Measurements from ENCODE around the gene KRTAP1-5. TPM values are rescaled to one million over a fixed set of nuclear protein-coding genes. Genes with fewer than 3 reads are reported as not detected.

The KRTAP1-5 gene
- polyA plus RNA-seq, 1 of the 3 experiments (the other 2 are of a cell fraction) = not detected

DNA sequence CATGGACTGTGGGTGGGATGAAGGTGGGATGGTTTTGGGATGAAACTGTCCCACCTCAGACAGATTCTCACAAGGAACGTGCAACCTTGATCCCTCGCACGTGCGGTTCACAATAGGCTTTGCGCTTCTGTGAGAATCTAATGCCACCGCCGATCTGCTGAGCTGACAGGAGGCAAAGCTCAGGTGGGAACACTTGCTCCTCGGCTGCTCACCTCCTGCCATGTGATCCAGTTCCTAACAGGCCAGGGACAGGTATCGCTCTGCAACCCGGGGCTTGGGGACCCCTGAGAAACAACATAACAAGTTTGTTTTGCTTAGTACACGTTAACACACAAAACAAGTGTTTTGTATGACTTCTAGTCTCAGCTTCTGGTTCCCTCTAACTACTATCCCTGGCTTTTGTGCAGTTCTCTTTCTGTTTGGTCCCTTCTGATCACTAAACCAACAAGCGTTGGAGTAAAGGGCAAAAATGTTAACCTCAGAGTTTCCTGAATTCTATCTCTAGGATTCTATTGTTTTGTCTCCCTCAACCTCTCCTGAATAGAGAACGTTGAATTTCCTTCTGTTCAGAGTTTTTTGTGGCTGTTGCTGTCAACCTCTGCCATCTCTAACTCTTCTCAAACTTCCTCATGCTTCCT, 10.3 kb downstream of the KRTAP1-5 start:
- Histone ChIP-seq H3K4me1 (ENCODE audit: control insufficient read depth in 1 of 2, insufficient read depth in 2 of 2, low read depth in 1 of 2, low read length in 1 of 2) (no peaks in the 10 kb centered on the region), H3K27ac (ENCODE audit: low read depth in 2 of 2, low read length in 1 of 2) (no peak overlapping the region), H3F3A (replicated peaks; ENCODE audit: insufficient read depth) (no peaks in the 10 kb centered on the region), H4K20me1 (ENCODE audit: insufficient read depth) (no peaks in the 10 kb centered on the region), H3K9me2 (no peaks in the 10 kb centered on the region), H3K79me2 (ENCODE audit: insufficient read depth) (no peaks in the 10 kb centered on the region), H2AFZ (ENCODE audit: low read depth) (no peak overlapping the region), H3K9ac (no peak overlapping the region), H3K36me3 (replicated peaks in 1 of 2; ENCODE audit: control insufficient read depth in 1 of 2, insufficient read depth in 2 of 2, low read length in 1 of 2) (no peaks in the 10 kb centered on the region), H3K4me3 (ENCODE audit: low read depth in 2 of 2, low read length in 1 of 2) (no peak overlapping the region), H3K4me2 (no peak overlapping the region), H3K9me3 (no peaks in the 10 kb centered on the region), H3K27me3 (ENCODE audit: insufficient read depth) (peaks cover 31% of the 10 kb centered on the region; the same call in 1 of the 2 replicates)
- ChIA-PET CTCF (interaction anchor here (0.7 to 0.8 kb wide), 2 partner anchors 9 to 32 kb away, joined by 3 read pairs; no protein-coding TSS in a partner anchor), POLR2A (no interaction called here)
- TF ChIP-seq SIN3A (IDR thresholded peaks at IDR 0.05; ENCODE audit: borderline replicate concordance, low read depth, low read length) = no peak
- TF ChIP-seq, protein P1, sequence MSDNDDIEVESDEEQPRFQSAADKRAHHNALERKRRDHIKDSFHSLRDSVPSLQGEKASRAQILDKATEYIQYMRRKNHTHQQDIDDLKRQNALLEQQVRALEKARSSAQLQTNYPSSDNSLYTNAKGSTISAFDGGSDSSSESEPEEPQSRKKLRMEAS (IDR thresholded peaks at IDR 0.05; ENCODE audit: low read depth) = no peak
- no peak for TF ChIP-seq TAF1 (IDR thresholded peaks at IDR 0.05; ENCODE audit: borderline replicate concordance, low read depth, low read length)
- no peak for TF ChIP-seq ZBTB33 (IDR thresholded peaks at IDR 0.05; ENCODE audit: borderline replicate concordance, low read depth)
- TF ChIP-seq JUND (IDR thresholded peaks at IDR 0.05) = no peak
- TF ChIP-seq NFIC (IDR thresholded peaks at IDR 0.05; ENCODE audit: borderline replicate concordance) = no peak
- no peak for TF ChIP-seq GATA2 (CRISPR knock-in tag; IDR thresholded peaks at IDR 0.05)
- WGBS (ENCODE audit: low lambda C conversion rate) = 23% methylated on average over 12 of the region's 13 CpGs
- no peak for DNase-seq

GRCh38 chr17:41015454-41015853, 11.6 kb downstream of the KRTAP1-5 start:
- POLR2A ChIA-PET = no interaction called here
- no peak overlapping the region for H3K4me2 ChIP-seq

More at GRCh38 chr17:41015454-41015853, 11.6 kb downstream of the KRTAP1-5 start:
- Histone ChIP-seq H3K4me3 (ENCODE audit: low read depth in 2 of 2, low read length in 1 of 2) (no peak overlapping the region), H3K36me3 (replicated peaks in 1 of 2; ENCODE audit: control insufficient read depth in 1 of 2, insufficient read depth in 2 of 2, low read length in 1 of 2) (no peaks in the 10 kb centered on the region), H4K20me1 (ENCODE audit: insufficient read depth) (no peaks in the 10 kb centered on the region), H3F3A (replicated peaks; ENCODE audit: insufficient read depth) (no peaks in the 10 kb centered on the region), H3K9me2 (no peaks in the 10 kb centered on the region), H3K79me2 (ENCODE audit: insufficient read depth) (no peaks in the 10 kb centered on the region), H3K9me3 (no peaks in the 10 kb centered on the region), H3K9ac (no peak overlapping the region), H3K27ac (ENCODE audit: low read depth in 2 of 2, low read length in 1 of 2) (no peak overlapping the region), H3K4me1 (ENCODE audit: control insufficient read depth in 1 of 2, insufficient read depth in 2 of 2, low read depth in 1 of 2, low read length in 1 of 2) (no peaks in the 10 kb centered on the region), H3K27me3 (ENCODE audit: insufficient read depth) (peaks cover 36% of the 10 kb centered on the region; the same call in 1 of the 2 replicates), H2AFZ (ENCODE audit: low read depth) (no peak overlapping the region)
- no peak for DNase-seq
- WGBS (ENCODE audit: low lambda C conversion rate) = 14% methylated on average over 7 of the region's 7 CpGs
- TF ChIP-seq GABPA (IDR thresholded peaks at IDR 0.05; ENCODE audit: low read depth) = no peak
- TF ChIP-seq SMC3 (IDR thresholded peaks at IDR 0.05; ENCODE audit: low read depth, low read length) = no peak
- TF ChIP-seq ELF1 (IDR thresholded peaks at IDR 0.05) = no peak
- no peak for TF ChIP-seq USF1 (IDR thresholded peaks at IDR 0.05; ENCODE audit: borderline replicate concordance, low read depth)
- no peak for TF ChIP-seq TAF1 (IDR thresholded peaks at IDR 0.05; ENCODE audit: borderline replicate concordance, low read depth, low read length)
- TF ChIP-seq NFIC (IDR thresholded peaks at IDR 0.05; ENCODE audit: borderline replicate concordance) = no peak
- no peak for TF ChIP-seq SIN3A (IDR thresholded peaks at IDR 0.05; ENCODE audit: borderline replicate concordance, low read depth, low read length)
- TF ChIP-seq TEAD4 (IDR thresholded peaks at IDR 0.05; ENCODE audit: borderline replicate concordance, insufficient read depth) = no peak
- TF ChIP-seq FOXJ3 (CRISPR knock-in tag; IDR thresholded peaks at IDR 0.05) = no peak
- CTCF ChIA-PET = interaction anchor here (0.6 kb wide), 1 partner anchor 58 kb away, joined by 3 read pairs; no protein-coding TSS in a partner anchor

Data from SK-N-SH (cell line).